Astrocyte (in vitro differentiated cells and primary cell): ENCODE results near the gene SMARCA5.

Experiments used
- EZH2 ChIP-seq: IDR thresholded peaks from 2 replicates; pipeline ENCODE4 v1.6.1; 2012; ENCODE audit warnings: mild to moderate bottlenecking, low read length, inconsistent platforms; ENCODE audit not compliant: insufficient read depth
- TF ChIP-seq, protein P1 (sequence below): IDR thresholded peaks from 2 replicates; pipeline ENCODE4 v1.5.1; 2011; ENCODE audit warnings: low read depth, mild to moderate bottlenecking, inconsistent platforms, low read length, moderate library complexity; ENCODE audit not compliant: insufficient read depth

DNA sequence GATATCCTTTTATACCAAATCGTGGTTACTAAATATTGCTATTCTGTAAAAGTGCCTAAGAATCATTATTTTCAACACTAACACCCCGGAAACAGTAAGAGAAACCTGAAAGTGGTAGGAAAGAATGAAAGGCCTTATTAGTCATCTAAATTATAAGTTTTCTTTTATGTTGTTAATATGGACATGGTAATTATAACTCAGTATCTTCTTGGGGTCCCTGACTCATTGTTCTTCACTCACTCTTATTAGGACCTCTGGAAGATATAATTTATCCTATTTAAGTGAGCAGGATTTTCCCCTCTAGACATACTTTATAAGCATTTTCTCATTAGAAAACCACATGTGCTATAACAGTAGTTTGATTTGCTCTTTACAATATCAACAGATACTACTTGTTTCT is 51.0 kb downstream of the SMARCA5 start:
- TF ChIP-seq EZH2 = no peak
- TF ChIP-seq, protein P1, sequence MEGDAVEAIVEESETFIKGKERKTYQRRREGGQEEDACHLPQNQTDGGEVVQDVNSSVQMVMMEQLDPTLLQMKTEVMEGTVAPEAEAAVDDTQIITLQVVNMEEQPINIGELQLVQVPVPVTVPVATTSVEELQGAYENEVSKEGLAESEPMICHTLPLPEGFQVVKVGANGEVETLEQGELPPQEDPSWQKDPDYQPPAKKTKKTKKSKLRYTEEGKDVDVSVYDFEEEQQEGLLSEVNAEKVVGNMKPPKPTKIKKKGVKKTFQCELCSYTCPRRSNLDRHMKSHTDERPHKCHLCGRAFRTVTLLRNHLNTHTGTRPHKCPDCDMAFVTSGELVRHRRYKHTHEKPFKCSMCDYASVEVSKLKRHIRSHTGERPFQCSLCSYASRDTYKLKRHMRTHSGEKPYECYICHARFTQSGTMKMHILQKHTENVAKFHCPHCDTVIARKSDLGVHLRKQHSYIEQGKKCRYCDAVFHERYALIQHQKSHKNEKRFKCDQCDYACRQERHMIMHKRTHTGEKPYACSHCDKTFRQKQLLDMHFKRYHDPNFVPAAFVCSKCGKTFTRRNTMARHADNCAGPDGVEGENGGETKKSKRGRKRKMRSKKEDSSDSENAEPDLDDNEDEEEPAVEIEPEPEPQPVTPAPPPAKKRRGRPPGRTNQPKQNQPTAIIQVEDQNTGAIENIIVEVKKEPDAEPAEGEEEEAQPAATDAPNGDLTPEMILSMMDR = no peak
